Right lobe of liver (tissue), 4 donors: ENCODE data around the gene KCNT1.

Source experiments
- POLR2A ChIP-seq: fragments of 450-650 bp; IDR thresholded peaks from one replicate; pipeline ENCODE4 v1.6.1; 2017; ENCODE audit warnings: antibody characterized with exemption, mild to moderate bottlenecking
- TF ChIP-seq, protein P1 (sequence below), 4 donors: fragments of 200-600 bp in 3 of 4; fragments of 450-650 bp in 1 of 4; IDR thresholded peaks; one replicate each; pipeline versions ENCODE4 v1.5.1 to v1.8.0; 2016 to 2022; ENCODE audit warnings: antibody characterized with exemption in 4 of 4, mild to moderate bottlenecking in 2 of 4
- donor health status: DM: no; HTN: no; CAD: no.
- donor health status: DM: no; HTN: no; CAD: no.
- donor health status: DM: no; HTN: yes; CAD: no.

DNA sequence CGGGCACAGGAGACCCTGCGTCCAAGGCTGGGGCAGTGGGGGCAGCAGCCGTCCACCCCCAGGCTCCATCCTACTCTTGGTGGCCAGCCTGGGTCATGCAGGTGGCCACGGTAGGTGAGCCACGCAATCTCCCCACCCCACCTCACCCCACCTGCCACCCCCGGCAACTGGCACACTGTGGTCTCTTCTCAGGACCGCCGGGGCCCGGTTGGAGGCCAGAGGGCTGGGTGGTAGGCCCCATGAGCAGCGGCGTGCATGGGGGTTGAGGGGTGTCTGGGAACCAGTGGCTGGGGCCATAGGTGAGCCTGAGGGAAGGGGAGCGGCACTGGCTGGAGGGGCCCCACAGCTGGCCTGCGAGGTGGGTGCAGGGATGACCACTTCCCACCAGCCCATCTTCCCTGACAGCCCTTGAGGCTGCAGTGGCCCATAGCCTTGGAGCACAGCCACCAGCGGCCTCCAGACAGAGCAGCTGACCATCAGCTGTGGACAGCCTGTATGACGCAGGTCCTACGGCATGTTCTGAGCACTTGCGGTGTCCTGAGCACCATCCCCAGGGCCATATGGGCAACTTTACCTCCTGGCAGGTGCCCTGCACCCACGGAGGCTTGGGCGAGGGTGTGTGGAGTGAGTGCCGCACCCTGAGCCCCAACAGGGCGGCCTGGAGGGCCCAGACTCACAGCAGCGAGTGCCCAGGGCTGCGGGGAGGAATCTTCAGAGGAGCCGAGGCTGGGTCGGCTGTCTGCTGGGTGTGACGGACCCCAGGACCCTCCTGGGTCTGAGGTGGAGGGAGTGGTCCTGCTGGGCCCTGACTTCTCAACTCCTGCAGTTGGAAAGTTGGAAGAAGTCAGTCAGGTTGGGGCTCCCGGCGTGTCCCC lies 47.4 kb downstream of the KCNT1 start:
- TF ChIP-seq POLR2A = no peak
- TF ChIP-seq, protein P1, sequence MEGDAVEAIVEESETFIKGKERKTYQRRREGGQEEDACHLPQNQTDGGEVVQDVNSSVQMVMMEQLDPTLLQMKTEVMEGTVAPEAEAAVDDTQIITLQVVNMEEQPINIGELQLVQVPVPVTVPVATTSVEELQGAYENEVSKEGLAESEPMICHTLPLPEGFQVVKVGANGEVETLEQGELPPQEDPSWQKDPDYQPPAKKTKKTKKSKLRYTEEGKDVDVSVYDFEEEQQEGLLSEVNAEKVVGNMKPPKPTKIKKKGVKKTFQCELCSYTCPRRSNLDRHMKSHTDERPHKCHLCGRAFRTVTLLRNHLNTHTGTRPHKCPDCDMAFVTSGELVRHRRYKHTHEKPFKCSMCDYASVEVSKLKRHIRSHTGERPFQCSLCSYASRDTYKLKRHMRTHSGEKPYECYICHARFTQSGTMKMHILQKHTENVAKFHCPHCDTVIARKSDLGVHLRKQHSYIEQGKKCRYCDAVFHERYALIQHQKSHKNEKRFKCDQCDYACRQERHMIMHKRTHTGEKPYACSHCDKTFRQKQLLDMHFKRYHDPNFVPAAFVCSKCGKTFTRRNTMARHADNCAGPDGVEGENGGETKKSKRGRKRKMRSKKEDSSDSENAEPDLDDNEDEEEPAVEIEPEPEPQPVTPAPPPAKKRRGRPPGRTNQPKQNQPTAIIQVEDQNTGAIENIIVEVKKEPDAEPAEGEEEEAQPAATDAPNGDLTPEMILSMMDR (IDR thresholded peaks at IDR 0.05) = no peak
